ENCODE measurements around the gene ADAD2.

ADAD2 gene

DNA sequence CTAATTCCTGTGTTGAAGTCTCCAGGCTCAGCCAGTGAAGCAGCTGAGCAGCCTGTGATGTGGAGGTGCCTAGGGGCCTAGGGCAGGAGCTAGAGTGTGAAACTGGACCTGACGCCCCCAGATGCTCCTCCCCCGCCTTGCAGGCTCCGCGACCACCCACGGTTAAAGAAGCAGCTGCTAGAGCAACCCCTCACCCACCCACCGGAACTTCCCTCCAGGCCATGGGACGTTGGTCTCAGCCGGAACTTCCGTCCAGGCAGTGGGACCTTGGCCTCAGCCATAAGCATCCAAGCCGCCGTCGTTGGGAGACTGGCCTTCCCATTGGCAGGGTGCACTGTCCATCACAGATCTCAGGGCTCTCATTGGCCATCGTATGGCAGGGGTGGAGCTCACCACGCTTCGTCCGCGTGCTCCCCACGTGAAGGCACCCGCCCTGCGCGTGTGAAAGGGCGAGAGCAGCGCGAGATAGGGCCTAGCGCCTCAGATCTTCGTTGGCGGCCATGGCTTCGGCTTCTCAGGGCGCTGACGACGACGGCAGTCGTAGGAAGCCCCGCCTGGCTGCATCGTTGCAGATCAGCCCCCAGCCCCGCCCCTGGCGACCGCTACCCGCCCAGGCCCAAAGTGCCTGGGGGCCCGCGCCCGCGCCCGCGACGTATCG is at the start of gene ADAD2:
ADAD2 (plus strand) TSS at position 427 of the 658 bp plus-strand sequence; CDS start at position 501, 74 bp downstream.
- no peak for DNase-seq

DNA sequence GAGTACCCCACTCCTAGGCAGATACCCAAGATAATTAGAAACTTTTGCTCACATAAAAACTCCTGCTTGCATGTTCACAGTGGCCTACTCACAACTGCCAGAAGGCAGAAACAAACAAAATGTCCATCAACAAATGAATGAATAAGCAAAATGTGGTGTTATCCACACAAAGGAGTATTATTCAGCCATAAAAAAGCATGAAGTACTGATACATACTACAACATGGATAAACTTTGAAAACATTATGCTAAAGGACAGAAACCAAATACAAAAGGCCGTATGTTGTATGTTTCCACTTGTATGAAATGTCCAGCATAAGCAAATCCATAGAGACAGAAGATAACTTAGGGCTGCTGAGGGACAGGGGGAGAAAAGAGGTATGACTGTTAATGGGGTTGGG is 47.9 kb upstream of the ADAD2 start:
- no peak for DNase-seq

DNA sequence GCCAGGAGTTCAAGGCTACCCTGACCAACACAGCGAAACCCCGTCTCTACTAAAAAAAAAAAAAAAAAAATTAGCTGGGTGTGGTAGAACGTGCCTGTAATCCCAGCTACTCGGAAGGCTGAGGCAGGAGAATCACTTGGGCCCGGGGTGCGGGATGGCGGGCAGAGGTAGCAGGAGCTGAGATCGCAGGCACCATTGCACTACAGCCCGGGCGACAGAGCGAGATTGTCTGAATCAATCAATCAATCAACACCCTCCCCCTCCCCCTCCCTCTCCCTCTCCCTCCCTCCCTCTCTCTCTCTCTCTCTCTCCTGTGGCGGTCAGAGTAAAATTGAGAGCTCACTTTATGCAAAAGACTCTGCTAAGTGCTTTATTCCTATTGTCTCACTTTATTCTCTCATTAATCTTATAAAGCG is 47.2 kb upstream of the ADAD2 start:
- no peak for DNase-seq

DNA sequence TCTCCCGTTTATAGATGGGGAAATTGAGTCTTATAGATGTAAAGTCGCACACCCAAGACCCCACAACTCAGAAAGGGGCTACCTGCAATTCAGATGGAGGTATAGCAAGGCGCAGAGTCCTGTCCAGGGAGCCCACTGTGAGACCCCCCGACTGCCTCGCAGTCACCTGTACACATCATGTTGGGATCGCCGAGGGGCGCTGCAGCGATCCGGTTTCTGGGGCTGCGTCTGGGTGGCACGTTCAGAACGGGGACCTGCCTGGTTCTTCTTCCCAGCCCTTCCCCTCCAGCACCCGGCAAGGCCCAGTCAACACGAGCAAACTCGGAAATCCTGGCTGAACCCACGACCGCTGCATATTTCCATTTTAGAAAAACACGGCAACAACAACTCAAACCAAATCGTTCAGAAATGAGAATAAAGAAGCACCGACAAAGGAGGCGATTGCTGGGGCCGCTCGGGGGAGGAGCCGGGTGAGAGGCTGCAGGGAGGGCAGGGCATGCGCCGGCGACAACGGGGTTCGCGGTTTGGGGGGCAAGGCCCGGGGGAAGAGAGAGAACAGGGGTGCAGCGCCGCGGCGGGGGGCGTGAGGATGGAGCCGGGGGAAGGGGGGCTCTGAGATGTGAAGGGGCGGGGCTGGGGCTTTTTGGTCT is 46.6 kb upstream of the ADAD2 start:
- DNase-seq = no peak

DNA sequence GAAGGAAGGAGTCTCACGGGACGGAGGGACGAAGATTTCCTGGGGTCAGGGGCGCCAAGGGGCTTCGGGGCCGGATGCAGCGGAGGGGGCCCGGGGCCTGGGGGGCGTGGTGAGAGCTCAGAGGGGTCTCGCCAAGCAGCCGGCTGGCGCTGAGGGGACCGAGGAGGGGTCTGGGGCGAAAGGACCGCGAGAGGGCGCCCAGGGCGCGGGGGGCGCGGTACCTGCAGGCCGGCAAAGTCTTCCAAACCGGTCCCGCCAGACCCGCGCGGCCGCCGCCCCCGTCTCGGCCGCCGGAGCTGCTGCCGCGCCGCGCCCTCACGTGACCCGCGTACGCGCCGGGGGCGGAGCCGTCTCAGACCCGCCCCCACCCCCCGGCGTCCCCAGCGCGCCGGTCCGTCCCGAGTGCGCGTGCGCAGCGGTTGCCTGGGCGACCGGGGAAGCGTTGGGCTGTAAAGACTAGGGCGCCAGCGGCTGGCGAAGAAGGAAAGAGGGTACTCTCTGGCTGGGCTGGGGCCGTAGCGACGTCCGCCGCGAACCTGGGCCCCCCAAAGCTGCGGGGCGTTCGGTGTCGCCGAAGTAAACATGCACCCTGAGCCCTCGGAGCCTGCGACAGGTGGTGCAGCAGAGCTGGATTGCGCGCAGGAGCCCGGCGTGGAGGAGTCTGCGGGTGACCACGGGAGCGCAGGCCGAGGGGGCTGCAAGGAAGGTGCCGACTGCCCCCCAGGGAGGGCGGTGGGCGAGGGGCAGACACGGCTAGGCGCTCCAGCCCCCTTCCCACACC is 45.9 kb upstream of the ADAD2 start, which contains the start of the genes DNAAF1 and HSDL1:
DNAAF1 (plus strand) TSS at position 450 of the 781 bp plus-strand sequence; CDS start at position 583, 133 bp downstream.
HSDL1 (minus strand) TSS at position 319 of the 781 bp plus-strand sequence. CDS start 13,856 bp downstream, outside the sequence.
- DNase-seq = peak; percentile 89

DNA sequence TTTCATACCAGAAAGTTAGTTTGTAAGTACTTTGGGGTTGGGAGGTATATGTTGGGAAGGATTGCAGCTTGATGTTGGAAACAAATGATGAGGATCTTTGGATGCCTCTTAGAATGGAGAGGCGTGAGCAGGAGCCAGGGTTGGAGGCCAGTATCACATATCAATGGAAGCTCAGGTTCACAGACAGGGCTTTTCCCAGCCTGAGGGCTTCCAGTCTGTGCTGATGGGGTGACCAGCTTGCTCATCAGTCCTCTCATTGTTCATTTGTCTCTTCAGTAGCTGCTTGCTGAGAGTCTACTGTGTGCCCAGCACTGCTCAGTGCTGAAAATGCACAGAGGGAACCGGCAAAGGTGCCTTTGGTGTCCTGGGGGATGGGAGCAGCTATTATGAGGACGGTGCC is 40.0 kb upstream of the ADAD2 start:
- DNase-seq = no peak

DNA sequence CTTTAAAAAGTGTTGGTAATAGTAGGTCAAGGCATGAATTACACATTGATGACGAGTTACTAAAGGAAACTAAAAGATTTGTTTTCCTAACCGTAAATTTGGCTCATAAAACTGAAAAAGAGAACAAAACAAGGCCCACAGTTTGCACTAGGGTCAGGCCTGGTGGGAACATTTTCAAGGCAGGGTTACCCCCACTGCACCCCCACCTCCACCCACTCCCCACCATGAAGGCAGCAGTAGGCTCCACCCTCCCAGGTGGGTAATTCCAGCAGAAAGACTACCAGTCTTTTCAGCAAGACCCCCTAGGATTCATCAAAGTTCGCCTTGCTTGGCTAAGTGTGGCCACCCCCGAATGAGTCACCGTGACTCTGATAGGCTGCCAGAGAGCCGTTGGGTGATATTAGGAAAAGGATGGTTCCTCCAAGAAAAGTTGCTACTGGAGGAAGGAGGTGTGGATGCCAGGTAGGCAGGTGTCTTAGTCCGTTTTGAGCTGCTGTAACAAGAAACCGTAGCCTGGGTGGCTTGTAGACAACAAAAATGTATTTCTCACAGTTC is 37.2 kb upstream of the ADAD2 start:
- no peak for DNase-seq

DNA sequence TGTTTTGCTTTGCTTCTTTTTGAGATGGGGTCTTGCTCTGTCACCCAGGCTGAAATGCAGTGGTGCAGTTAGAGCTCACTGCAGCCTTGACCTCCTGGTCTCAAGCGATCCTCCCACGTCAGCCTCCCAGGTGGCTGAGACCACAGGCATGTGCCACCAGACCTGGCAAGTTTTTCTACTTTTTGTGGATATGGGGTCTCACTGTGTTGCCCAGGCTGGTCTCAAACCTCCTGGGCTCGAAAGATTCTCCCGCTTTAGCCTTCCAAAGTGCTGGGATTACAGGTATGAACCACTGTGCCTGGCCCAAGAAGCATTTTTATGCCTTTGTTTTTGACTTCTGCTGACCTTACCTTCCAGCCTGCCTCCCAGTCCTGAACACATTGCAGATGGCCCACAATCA is 35.7 kb upstream of the ADAD2 start:
- no peak for DNase-seq

DNA sequence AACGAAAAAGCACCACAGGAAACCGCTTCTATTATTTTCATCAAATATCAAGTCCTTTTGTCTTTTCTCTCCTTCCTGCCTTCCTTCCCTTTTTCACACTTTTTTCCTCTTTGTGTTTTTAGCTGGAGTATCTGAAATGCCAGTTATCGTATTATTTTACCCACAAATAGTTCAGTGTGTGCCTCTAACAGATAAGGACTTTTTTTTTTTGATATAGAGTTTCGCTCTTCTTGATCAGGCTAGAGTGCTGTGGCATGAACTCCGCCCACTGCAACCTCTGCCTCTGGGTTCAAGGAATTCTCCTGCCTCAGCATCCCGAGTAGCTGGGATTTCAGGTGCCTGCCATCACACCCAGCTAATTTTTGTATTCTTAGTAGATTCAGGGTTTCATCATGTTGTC is 35.2 kb upstream of the ADAD2 start:
- DNase-seq = no peak

DNA sequence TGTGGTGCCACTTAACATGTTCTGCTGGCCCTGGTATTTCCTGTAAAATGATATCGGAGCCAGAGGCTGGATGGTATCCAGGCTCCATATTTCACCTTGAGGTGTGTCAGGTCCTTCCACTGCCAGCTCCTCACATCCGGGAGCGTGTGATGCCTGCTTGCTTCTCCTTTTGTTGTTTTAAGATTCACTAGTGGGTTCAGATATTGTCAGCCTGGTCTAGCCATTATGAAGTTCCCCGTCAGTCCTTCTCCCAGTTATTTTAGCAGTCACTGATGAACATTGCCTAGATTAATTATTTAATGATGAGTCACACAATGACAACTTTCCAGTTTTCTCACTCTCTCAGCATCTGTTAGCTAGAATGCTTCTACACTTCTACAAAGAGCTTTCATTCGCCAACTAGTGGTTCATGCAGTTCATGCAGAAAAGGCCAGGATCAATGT is 34.6 kb upstream of the ADAD2 start:
- no peak for DNase-seq

DNA sequence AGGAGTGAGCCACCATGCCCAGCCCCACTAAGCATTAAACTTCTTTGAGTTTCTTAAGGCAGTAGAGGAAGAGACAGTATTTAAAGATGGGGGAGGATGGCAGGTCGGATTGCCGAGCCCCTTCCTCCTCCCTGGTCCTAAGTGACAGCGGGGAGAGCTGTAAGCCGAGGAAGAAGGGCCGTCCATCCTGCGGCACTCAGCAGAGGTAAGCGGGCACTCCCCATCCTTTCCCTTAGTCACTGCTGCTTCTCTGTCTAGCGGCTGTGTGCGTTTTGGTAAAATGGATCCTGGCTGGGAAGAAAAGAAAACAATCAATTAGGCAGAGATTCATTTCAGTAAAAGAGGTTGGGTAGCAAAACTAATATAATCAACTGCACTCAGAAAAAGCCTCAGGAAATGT is 31.9 kb upstream of the ADAD2 start:
- DNase-seq = no peak

DNA sequence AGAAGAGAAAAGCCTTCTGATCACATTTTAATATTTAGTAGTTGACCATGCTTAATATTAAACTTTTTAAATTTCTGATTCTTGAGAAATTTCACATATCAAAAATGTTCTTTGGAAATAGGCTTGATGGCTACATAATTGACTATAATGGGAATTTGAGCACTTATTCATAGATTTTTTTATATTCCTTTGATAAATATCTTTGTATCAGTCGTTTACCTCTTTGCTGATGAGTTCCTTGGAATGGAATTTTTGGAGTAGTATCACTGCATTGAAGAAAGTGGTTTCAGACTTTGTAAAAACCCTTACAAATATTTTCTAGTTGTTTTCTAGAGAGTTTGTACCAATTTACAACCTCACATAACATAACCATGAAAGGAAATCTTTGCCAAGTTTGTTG is 31.2 kb upstream of the ADAD2 start:
- no peak for DNase-seq

DNA sequence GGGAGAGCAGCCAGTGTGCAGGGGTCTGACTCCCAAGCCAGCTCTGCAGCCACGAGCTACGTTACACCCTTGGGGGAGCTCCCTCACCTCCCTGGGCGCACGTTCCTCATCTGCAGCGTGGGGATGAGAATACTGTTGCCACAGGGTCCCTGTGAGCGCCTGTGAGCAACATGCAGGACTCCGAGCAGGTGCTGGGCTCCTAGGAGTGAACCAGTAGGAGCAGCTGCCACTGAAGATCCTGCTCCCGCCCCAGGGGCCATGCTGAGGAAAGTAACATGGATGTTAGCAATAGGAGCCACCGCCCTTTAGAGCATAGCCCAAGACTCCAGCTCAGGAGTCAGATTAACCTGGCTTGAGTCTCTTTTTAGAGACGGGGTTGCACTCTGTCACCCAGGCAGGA is 29.9 kb upstream of the ADAD2 start:
- no peak for DNase-seq

DNA sequence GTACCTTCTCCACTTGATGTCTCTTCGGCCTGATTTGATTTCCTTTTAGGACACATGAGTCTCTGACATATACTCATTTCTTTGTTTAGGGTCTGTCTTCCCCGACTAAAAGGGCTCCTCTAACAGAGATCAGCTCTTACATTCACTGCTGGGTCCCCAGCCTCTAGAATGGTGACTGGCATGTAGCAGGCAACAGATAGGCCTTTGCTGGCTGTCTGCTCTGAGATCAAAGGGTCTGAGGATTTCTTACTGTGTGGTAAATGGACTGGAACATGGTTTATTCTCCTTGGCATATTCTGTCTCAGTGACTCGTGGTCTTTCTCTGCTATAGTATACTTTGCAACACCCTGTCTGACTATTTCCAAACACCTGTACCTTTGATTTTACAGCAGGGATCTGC is 29.2 kb upstream of the ADAD2 start:
- no peak for DNase-seq

DNA sequence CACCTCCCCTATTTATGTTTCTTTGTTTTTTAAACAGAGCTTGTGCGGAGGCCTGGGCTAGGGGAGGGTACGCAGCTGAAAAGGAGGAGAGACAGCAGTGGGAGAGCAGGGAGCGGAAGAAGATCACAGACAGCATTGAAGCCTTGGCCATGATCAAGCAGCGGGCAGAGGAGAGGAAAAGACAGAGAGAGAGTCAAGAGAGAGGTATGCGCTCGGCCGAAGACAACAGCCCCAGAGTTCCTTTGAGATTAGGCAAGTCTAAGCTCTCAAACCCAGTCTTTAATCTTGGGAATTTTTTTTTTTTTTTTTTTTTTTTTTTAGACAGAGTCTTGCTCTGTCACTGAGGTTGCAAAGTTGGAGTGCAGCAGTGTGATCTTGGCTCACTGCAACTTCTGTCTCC is 25.2 kb upstream of the ADAD2 start:
- DNase-seq = no peak

DNA sequence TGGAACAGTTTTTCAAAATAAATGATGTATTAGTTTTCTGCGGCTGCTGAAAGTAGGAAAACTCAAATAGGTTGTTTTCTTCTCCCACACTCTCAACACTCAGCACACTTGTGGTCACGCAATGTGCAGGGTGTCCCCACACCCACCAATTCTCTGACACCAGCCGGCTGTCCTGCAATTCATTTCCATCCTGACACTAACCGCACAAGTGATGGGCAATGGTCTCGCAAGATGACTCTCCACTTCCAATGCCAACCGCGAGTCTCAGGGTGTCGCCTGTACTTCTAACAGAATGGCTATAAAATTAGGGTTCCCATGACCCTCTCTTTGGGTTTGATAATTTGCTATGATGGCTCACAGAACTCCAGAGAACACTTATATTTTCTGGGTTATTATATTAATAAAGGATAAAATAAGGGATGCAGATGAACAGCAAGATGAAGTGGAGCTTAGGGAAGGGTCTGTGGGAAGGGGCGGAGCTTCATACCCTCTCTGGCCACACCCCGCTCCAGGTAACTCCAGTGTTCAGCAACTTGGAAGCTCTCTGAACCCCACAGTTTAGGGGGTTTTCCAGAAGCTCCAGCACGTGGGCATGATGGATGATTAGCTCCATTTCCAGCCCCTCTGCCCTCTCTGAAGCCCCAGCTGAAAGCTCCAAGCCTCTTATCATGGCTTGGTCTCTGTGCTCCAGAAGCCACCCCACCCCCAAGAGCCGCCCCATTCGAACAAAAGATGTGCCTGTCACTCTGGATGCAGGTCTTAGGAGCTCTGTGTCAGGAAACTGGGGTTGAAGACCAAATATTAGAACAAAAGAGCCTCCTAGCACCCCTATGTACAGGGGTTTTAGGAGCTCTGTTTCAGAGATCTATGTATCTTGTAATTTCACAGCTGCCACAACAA is 23.9 kb upstream of the ADAD2 start:
- DNase-seq = no peak

DNA sequence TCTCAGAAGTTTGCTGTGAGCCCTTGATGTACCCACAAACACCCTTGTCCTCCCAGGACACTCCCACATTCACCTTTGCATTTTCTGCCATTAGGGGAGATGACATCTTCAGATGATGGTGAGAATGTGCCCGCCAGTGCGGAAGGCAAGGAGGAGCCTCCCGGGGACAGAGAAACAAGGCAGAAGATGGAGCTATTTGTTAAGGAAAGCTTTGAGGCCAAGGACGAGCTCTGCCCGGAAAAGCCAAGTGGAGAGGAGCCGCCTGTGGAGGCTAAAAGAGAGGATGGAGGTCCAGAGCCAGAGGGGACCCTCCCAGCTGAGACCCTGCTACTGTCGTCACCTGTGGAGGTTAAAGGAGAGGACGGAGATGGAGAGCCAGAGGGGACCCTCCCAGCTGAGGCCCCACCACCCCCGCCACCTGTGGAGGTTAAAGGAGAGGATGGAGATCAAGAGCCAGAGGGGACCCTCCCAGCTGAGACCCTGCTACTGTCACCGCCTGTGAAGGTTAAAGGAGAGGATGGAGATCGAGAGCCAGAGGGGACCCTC is 21.1 kb upstream of the ADAD2 start:
- DNase-seq = no peak

DNA sequence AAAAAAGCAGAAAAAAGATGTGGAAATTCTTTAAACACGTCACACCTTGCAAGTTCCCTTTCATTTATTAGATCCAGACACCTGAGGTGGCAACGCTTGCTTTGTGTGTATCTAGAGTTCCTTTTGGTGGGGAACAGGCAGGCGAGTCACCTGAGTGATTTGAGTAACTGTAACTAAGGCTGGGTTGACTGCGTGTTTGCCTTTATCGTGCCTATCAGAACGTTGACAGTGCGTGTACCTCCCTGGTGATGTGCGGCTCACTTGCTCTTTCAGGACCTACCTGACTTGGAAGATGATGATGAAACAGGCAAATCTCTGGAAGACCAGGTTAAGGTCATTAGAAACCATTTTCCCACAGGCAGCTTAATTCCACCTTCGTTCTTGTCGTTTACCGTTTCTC is 16.6 kb upstream of the ADAD2 start:
- DNase-seq = no peak

DNA sequence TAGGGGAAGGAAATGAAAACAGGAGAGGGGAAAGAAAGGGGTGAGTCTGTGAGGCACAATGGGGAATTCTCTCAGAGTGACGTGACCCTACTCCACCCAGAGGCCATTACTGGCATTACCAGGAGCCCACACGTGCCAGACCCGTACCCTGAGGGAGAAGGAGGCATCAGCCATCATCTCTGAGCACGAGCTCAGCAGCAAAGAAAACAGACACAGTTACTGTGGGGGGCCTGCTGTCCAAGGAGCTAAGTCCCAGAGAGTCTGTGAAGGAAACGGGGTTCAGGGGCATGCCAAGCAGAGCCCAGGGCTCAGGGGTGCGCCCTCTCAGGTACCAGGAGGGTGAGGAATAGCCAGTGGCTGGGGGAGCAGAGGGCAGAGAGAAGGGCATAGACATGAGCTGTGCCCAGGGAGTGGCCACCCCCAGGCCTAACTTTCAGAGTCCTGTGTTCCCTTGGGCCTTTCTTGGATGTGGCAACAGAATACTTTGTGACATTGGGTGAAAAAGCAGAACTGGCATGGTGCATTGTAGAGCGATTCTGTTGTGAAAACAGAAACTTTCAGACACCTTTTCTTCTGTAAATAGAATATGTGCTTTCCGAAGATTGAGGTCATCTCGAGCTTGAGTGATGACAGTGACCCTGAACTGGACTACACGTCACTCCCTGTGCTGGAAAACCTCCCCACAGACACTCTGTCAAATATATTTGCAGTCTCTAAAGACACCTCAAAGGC is 15.4 kb upstream of the ADAD2 start:
- DNase-seq = peak; percentile 27

DNA sequence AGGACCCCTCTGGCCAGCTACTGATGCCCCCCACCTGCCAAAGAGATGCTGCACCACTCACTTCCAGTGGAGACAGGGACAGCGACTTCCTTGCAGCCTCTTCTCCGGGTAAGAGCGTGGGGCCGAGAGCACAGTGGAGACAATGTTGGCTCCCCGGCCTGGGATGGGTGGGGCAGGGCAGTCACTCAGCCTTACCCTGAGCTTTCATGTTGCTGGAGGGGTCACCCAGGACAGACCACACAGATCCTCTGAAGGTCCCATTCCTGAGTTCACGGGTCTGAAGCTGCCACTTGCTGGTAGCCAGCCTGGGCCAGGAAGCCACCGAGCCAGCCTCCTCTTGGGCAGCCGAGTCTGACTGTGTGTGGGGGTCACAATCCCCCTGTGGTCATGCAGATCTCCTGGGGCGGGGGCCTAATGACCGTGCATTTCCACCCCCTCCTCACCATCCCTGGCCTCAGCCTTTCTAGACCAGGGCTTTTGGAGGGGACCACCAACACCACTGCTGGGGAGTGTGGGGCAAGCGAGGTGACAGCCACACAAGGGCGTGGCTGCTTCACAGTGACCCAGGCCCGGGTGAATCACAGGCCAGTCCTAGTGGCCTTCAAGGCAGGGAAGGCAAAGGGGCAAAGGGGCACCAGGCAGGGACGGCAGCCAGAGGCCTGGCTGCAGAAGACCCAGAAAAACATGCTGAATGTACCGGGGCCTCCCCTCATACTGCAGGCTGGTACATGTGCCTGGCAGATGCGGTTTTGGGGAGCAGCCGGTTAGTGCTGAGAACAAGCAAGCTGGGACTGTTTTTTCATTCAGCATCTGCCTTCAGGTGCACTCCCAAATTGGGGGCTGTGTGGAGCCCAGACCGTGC is 14.5 kb upstream of the ADAD2 start:
- DNase-seq = no peak

DNA sequence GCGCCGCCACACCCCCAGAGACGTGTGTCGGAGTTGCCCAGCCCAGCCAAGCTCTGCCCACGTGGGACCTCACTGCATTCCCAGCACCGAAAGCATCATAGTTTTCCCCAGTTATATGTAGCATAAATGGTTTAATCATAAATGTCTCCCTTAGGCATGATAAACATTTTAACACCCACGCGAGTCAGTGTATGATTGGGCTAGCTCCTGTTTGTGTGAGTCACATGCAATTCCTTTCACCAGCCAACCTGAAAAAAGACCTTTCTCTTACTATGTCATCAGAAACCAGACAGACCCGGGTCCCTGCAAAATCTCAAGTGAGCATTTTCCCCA is 13.2 kb upstream of the ADAD2 start:
- no peak for DNase-seq
